Spinal cord (tissue), 10 donors: ENCODE measurements around the gene MARCHF9. TPM values are rescaled to one million over a fixed set of nuclear protein-coding genes. Genes with fewer than 3 reads are reported as not detected.
A peak's percentile ranks its signal among the peaks of the same experiment; 100 is the strongest.

Experiments
- DNase-seq, 6 donors: peaks; one replicate each; pipeline versions ENCODE4 v3.0.0 to v3.0.0-alpha.2; 2013 to 2015; ENCODE audit warnings: low spot score in 6 of 6, low read depth in 4 of 6
- H3K27ac ChIP-seq: one replicate; pipeline ENCODE4 v1.5.1; 2013; ENCODE audit warnings: low read depth, low read length, control low read depth
- H3K27me3 ChIP-seq: one replicate; pipeline ENCODE4 v1.6.1; 2013; ENCODE audit warnings: low read length; ENCODE audit not compliant: control insufficient read depth, insufficient read depth
- H3K36me3 ChIP-seq: one replicate; pipeline ENCODE4 v1.6.1; 2013; ENCODE audit warnings: low read length; ENCODE audit not compliant: control insufficient read depth, insufficient read depth
- H3K4me1 ChIP-seq: one replicate; pipeline ENCODE4 v1.6.1; 2013; ENCODE audit warnings: low read length; ENCODE audit not compliant: control insufficient read depth, insufficient read depth
- H3K4me3 ChIP-seq: one replicate; pipeline ENCODE4 v1.5.1; 2013; ENCODE audit warnings: low read depth, low read length, control low read depth
- H3K9me3 ChIP-seq: one replicate; pipeline ENCODE4 v1.6.1; 2013; ENCODE audit warnings: low read length; ENCODE audit not compliant: control insufficient read depth, insufficient read depth
- WGBS: methylation state at CpG from one replicate; pipeline ENCODE4 v1.1.5; 2013; ENCODE audit warnings: missing lambda C conversion rate; ENCODE audit not compliant: insufficient coverage; 5-methylcytosine and 5-hydroxymethylcytosine counted together
- polyA plus RNA-seq, 2 donors: library from polyadenylated mRNA; unstranded; fragments of 120-200 nt; gene quantifications; one replicate each; pipeline ENCODE4 v1.2.1, GENCODE V29; 2013; ENCODE audit not compliant: insufficient read length in 2 of 2
- total RNA-seq, 2 donors: library from RNA; depleted of rRNA in 1 of 2; stranded (reverse); fragments of 120-200 nt in 1 of 2; fragments of >200 nt in 1 of 2; gene quantifications; one replicate each; pipeline versions ENCODE4 v1.2.3 to v1.2.4, GENCODE V29; 2013 to 2014
- donor health status: healthy.

The MARCHF9 gene
- total and polyA plus RNA-seq, 4 donors, result 13.0 to 47.7 (median 28.4) TPM

GRCh38 chr12:57724003-57724935 lies 30.6 kb upstream of the MARCHF9 start:
- WGBS, result 89% methylated on average over 12 of the region's 12 CpGs
- H3K27me3 ChIP-seq, result peaks cover 27% of the 10 kb centered on the region

GRCh38 chr12:57724936-57725740 lies 29.8 kb upstream of the MARCHF9 start:
- no peak for DNase-seq
- H3K27me3 ChIP-seq, result peaks cover 29% of the 10 kb centered on the region
- H3K4me3 ChIP-seq, result no peak overlapping the region
- H3K27ac ChIP-seq, result no peak overlapping the region
- H3K36me3 ChIP-seq, result peaks cover 56% of the 10 kb centered on the region
- H3K4me1 ChIP-seq, result peaks cover 24% of the 10 kb centered on the region
- H3K9me3 ChIP-seq, result no peaks in the 10 kb centered on the region
- 68% methylated on average over 2 of the region's 11 CpGs for WGBS

More at GRCh38 chr12:57724003-57724935, 30.6 kb upstream of the MARCHF9 start:
- Histone ChIP-seq H3K4me1 (peaks cover 24% of the 10 kb centered on the region), H3K9me3 (no peaks in the 10 kb centered on the region), H3K4me3 (no peak overlapping the region), H3K27ac (no peak overlapping the region), H3K36me3 (peaks cover 60% of the 10 kb centered on the region)
- no peak for DNase-seq

- H3K27me3 ChIP-seq, result peaks cover 29% of the 10 kb centered on the region
- DNase-seq, result no peak
- WGBS, result 10% methylated on average over 4 of the region's 10 CpGs
- H3K9me3 ChIP-seq, result no peaks in the 10 kb centered on the region
- no peak overlapping the region for H3K27ac ChIP-seq
- H3K36me3 ChIP-seq, result peaks cover 55% of the 10 kb centered on the region
- peak overlapping the region; percentile 64 for H3K4me3 ChIP-seq
- peaks cover 24% of the 10 kb centered on the region for H3K4me1 ChIP-seq
Measured at GRCh38 chr12:57725851-57726150, 29.1 kb upstream of the MARCHF9 start.

- Histone ChIP-seq H3K9me3 (no peaks in the 10 kb centered on the region), H3K27me3 (peaks cover 29% of the 10 kb centered on the region), H3K27ac (no peak overlapping the region), H3K36me3 (peaks cover 56% of the 10 kb centered on the region), H3K4me3 (peak overlapping the region; percentile 64), H3K4me1 (peaks cover 24% of the 10 kb centered on the region)
- WGBS, result 4% methylated on average over 77 of the region's 79 CpGs
- peak in 2 of 6 donors; percentile 80 to 91 for DNase-seq
Measured at GRCh38 chr12:57726151-57726883, 28.6 kb upstream of the MARCHF9 start.

- peaks cover 24% of the 10 kb centered on the region for H3K4me1 ChIP-seq
- H3K4me3 ChIP-seq, result peak overlapping the region; percentile 44
- H3K27ac ChIP-seq, result no peak overlapping the region
- H3K9me3 ChIP-seq, result no peaks in the 10 kb centered on the region
- 12% methylated on average over 76 of the region's 76 CpGs for WGBS
- H3K36me3 ChIP-seq, result peaks cover 53% of the 10 kb centered on the region
- peaks cover 29% of the 10 kb centered on the region for H3K27me3 ChIP-seq
- DNase-seq, result peak in 2 of 6 donors; percentile 17 to 92
Measured at GRCh38 chr12:57726884-57727757, 27.8 kb upstream of the MARCHF9 start.

- WGBS, result 34% methylated on average over 16 of the region's 21 CpGs
- H3K27ac ChIP-seq, result no peak overlapping the region
Measured at GRCh38 chr12:57727758-57728395, 27.0 kb upstream of the MARCHF9 start.

GRCh38 chr12:57729321-57729844 lies 25.5 kb upstream of the MARCHF9 start:
- 30% methylated on average over 3 of the region's 5 CpGs for WGBS
- no peak for DNase-seq
- peaks cover 24% of the 10 kb centered on the region for H3K4me1 ChIP-seq
- H3K4me3 ChIP-seq, result no peak overlapping the region
- H3K27me3 ChIP-seq, result peaks cover 48% of the 10 kb centered on the region
- no peaks in the 10 kb centered on the region for H3K9me3 ChIP-seq
- H3K27ac ChIP-seq, result no peak overlapping the region
- peaks cover 75% of the 10 kb centered on the region for H3K36me3 ChIP-seq

More at GRCh38 chr12:57727758-57728395, 27.0 kb upstream of the MARCHF9 start:
- H3K27me3 ChIP-seq, result peaks cover 33% of the 10 kb centered on the region
- DNase-seq, result peak in 1 of 6 donors; percentile 16
- H3K4me1 ChIP-seq, result peaks cover 24% of the 10 kb centered on the region
- no peak overlapping the region for H3K4me3 ChIP-seq
- H3K36me3 ChIP-seq, result peaks cover 60% of the 10 kb centered on the region
- no peaks in the 10 kb centered on the region for H3K9me3 ChIP-seq

GRCh38 chr12:57730336-57731067 lies 24.4 kb upstream of the MARCHF9 start:
- DNase-seq, result no peak
- Histone ChIP-seq H3K36me3 (peaks cover 72% of the 10 kb centered on the region), H3K27me3 (peaks cover 52% of the 10 kb centered on the region), H3K4me1 (peaks cover 26% of the 10 kb centered on the region), H3K4me3 (no peak overlapping the region), H3K27ac (no peak overlapping the region), H3K9me3 (no peaks in the 10 kb centered on the region)
- WGBS, result 74% methylated on average over 7 of the region's 13 CpGs
